ENCODE results near the gene ITGA2.
"Not testable (repeated sequence)": the region's sequence is repeated elsewhere in the genome, so short reads cannot be mapped to it uniquely, and the experiment has no call there.

ITGA2 gene

GRCh38 chr5:52989025-52989780 lies at the start of gene ITGA2:
Gene ITGA2 (plus strand): TSS chr5:52989352. CDS start chr5:52989469, 117 bp downstream.
- peak; percentile 20 for DNase-seq

GRCh38 chr5:52943285-52943684 lies 45.9 kb upstream of the ITGA2 start:
- DNase-seq: no peak

GRCh38 chr5:52943808-52944207 lies 45.3 kb upstream of the ITGA2 start:
- DNase-seq: no peak

- no peak for DNase-seq
Measured at GRCh38 chr5:52945040-52945439, 44.1 kb upstream of the ITGA2 start.

GRCh38 chr5:52947208-52947607 lies 41.9 kb upstream of the ITGA2 start:
- DNase-seq: no peak

GRCh38 chr5:52947851-52948250 lies 41.3 kb upstream of the ITGA2 start:
- no peak for DNase-seq

GRCh38 chr5:52948418-52949076 lies 40.6 kb upstream of the ITGA2 start:
- peak; percentile 75 for DNase-seq

GRCh38 chr5:52950686-52951085 lies 38.5 kb upstream of the ITGA2 start:
- DNase-seq: no peak

- DNase-seq: no peak
Measured at GRCh38 chr5:52952483-52952882, 36.7 kb upstream of the ITGA2 start.

GRCh38 chr5:52956014-52956413 lies 33.1 kb upstream of the ITGA2 start:
- DNase-seq: no peak

- no peak for DNase-seq
Measured at GRCh38 chr5:52956915-52957747, 32.0 kb upstream of the ITGA2 start.

GRCh38 chr5:52961274-52961681 lies 27.9 kb upstream of the ITGA2 start:
- DNase-seq: no peak

- DNase-seq: no peak
Measured at GRCh38 chr5:52963636-52964035, 25.5 kb upstream of the ITGA2 start.

GRCh38 chr5:52964138-52964537 lies 25.0 kb upstream of the ITGA2 start:
- no peak for DNase-seq

GRCh38 chr5:52976157-52976556 lies 13.0 kb upstream of the ITGA2 start:
- not testable (repeated sequence) for DNase-seq

GRCh38 chr5:52977264-52977897 lies 11.8 kb upstream of the ITGA2 start:
- DNase-seq: no peak

GRCh38 chr5:52981507-52981906 lies 7.6 kb upstream of the ITGA2 start:
- no peak for DNase-seq

- no peak for DNase-seq
Measured at GRCh38 chr5:52983731-52984636, 5.2 kb upstream of the ITGA2 start.

- DNase-seq: no peak
Measured at GRCh38 chr5:52985306-52985705, 3.8 kb upstream of the ITGA2 start.

- DNase-seq: no peak
Measured at GRCh38 chr5:52987711-52988331, 1.3 kb upstream of the ITGA2 start.

- DNase-seq: peak; percentile 4
Measured at GRCh38 chr5:52988335-52989024, 672 bp upstream of the ITGA2 start.

Data from CD4-positive, alpha-beta T cell treated with Interleukin-12 subunit alpha and Interleukin-12 subunit beta, for 1 hour (primary cell).